Measurements from ENCODE around the gene MTUS2.

Gene MTUS2

GRCh38 chr13:29519921-29520320 is 699.8 kb downstream of the MTUS2 start:
- no peak overlapping the region for H3K4me3 ChIP-seq (ENCODE audit: low read length)
- H3K27me3 ChIP-seq (ENCODE audit: control insufficient read depth, insufficient read depth, low read length) = no peaks in the 10 kb centered on the region
- no peaks in the 10 kb centered on the region for H3K4me1 ChIP-seq (ENCODE audit: control insufficient read depth, insufficient read depth, low read length)
- peaks cover 10% of the 10 kb centered on the region for H3K36me3 ChIP-seq (ENCODE audit: control insufficient read depth, insufficient read depth, low read length)
- no peak overlapping the region for H3K9ac ChIP-seq (ENCODE audit: low read length)
- H3K9me3 ChIP-seq (ENCODE audit: control insufficient read depth, low read length) = no peaks in the 10 kb centered on the region

- Histone ChIP-seq H3K4me3 (ENCODE audit: low read length) (no peak overlapping the region), H3K27me3 (ENCODE audit: control insufficient read depth, insufficient read depth, low read length) (no peaks in the 10 kb centered on the region), H3K9me3 (ENCODE audit: control insufficient read depth, low read length) (no peaks in the 10 kb centered on the region), H3K36me3 (ENCODE audit: control insufficient read depth, insufficient read depth, low read length) (peaks cover 10% of the 10 kb centered on the region), H3K9ac (ENCODE audit: low read length) (no peak overlapping the region), H3K4me1 (ENCODE audit: control insufficient read depth, insufficient read depth, low read length) (no peaks in the 10 kb centered on the region)
These were observed 700.5 kb downstream of the MTUS2 start for GRCh38 chr13:29520671-29521070.

- Histone ChIP-seq H3K27me3 (ENCODE audit: control insufficient read depth, insufficient read depth, low read length) (no peaks in the 10 kb centered on the region), H3K9me3 (ENCODE audit: control insufficient read depth, low read length) (no peaks in the 10 kb centered on the region), H3K36me3 (ENCODE audit: control insufficient read depth, insufficient read depth, low read length) (peaks cover 10% of the 10 kb centered on the region), H3K4me3 (ENCODE audit: low read length) (no peak overlapping the region), H3K9ac (ENCODE audit: low read length) (no peak overlapping the region), H3K4me1 (ENCODE audit: control insufficient read depth, insufficient read depth, low read length) (no peaks in the 10 kb centered on the region)
These were observed 701.2 kb downstream of the MTUS2 start for GRCh38 chr13:29521336-29521735.

GRCh38 chr13:29522044-29522685 is 702.0 kb downstream of the MTUS2 start:
- peaks cover 10% of the 10 kb centered on the region for H3K36me3 ChIP-seq (ENCODE audit: control insufficient read depth, insufficient read depth, low read length)
- H3K4me1 ChIP-seq (ENCODE audit: control insufficient read depth, insufficient read depth, low read length) = no peaks in the 10 kb centered on the region
- no peak overlapping the region for H3K9ac ChIP-seq (ENCODE audit: low read length)
- no peak overlapping the region for H3K4me3 ChIP-seq (ENCODE audit: low read length)
- H3K27me3 ChIP-seq (ENCODE audit: control insufficient read depth, insufficient read depth, low read length) = no peaks in the 10 kb centered on the region
- no peaks in the 10 kb centered on the region for H3K9me3 ChIP-seq (ENCODE audit: control insufficient read depth, low read length)

- Histone ChIP-seq H3K4me3 (ENCODE audit: low read length) (no peak overlapping the region), H3K9ac (ENCODE audit: low read length) (no peak overlapping the region), H3K4me1 (ENCODE audit: control insufficient read depth, insufficient read depth, low read length) (no peaks in the 10 kb centered on the region), H3K36me3 (ENCODE audit: control insufficient read depth, insufficient read depth, low read length) (peaks cover 10% of the 10 kb centered on the region), H3K27me3 (ENCODE audit: control insufficient read depth, insufficient read depth, low read length) (no peaks in the 10 kb centered on the region), H3K9me3 (ENCODE audit: control insufficient read depth, low read length) (no peaks in the 10 kb centered on the region)
These were observed 703.2 kb downstream of the MTUS2 start for GRCh38 chr13:29523199-29523961.

GRCh38 chr13:29524176-29524575 is 704.0 kb downstream of the MTUS2 start:
- no peak overlapping the region for H3K4me3 ChIP-seq (ENCODE audit: low read length)
- H3K27me3 ChIP-seq (ENCODE audit: control insufficient read depth, insufficient read depth, low read length) = no peaks in the 10 kb centered on the region
- H3K9ac ChIP-seq (ENCODE audit: low read length) = no peak overlapping the region
- H3K9me3 ChIP-seq (ENCODE audit: control insufficient read depth, low read length) = no peaks in the 10 kb centered on the region
- no peaks in the 10 kb centered on the region for H3K4me1 ChIP-seq (ENCODE audit: control insufficient read depth, insufficient read depth, low read length)
- peaks cover 10% of the 10 kb centered on the region for H3K36me3 ChIP-seq (ENCODE audit: control insufficient read depth, insufficient read depth, low read length)

- H3K36me3 ChIP-seq (ENCODE audit: control insufficient read depth, insufficient read depth, low read length) = peaks cover 10% of the 10 kb centered on the region
- no peak overlapping the region for H3K9ac ChIP-seq (ENCODE audit: low read length)
- no peaks in the 10 kb centered on the region for H3K27me3 ChIP-seq (ENCODE audit: control insufficient read depth, insufficient read depth, low read length)
- no peaks in the 10 kb centered on the region for H3K9me3 ChIP-seq (ENCODE audit: control insufficient read depth, low read length)
- H3K4me3 ChIP-seq (ENCODE audit: low read length) = no peak overlapping the region
- H3K4me1 ChIP-seq (ENCODE audit: control insufficient read depth, insufficient read depth, low read length) = no peaks in the 10 kb centered on the region
These were observed 704.5 kb downstream of the MTUS2 start for GRCh38 chr13:29524641-29525040.

GRCh38 chr13:29525757-29526156 is 705.6 kb downstream of the MTUS2 start:
- no peak overlapping the region for H3K4me3 ChIP-seq (ENCODE audit: low read length)
- H3K36me3 ChIP-seq (ENCODE audit: control insufficient read depth, insufficient read depth, low read length) = peaks cover 10% of the 10 kb centered on the region
- no peaks in the 10 kb centered on the region for H3K27me3 ChIP-seq (ENCODE audit: control insufficient read depth, insufficient read depth, low read length)
- H3K9me3 ChIP-seq (ENCODE audit: control insufficient read depth, low read length) = no peaks in the 10 kb centered on the region
- no peak overlapping the region for H3K9ac ChIP-seq (ENCODE audit: low read length)
- H3K4me1 ChIP-seq (ENCODE audit: control insufficient read depth, insufficient read depth, low read length) = no peaks in the 10 kb centered on the region

- Histone ChIP-seq H3K4me1 (ENCODE audit: control insufficient read depth, insufficient read depth, low read length) (no peaks in the 10 kb centered on the region), H3K36me3 (ENCODE audit: control insufficient read depth, insufficient read depth, low read length) (peaks cover 10% of the 10 kb centered on the region), H3K4me3 (ENCODE audit: low read length) (no peak overlapping the region), H3K9ac (ENCODE audit: low read length) (no peak overlapping the region), H3K27me3 (ENCODE audit: control insufficient read depth, insufficient read depth, low read length) (no peaks in the 10 kb centered on the region), H3K9me3 (ENCODE audit: control insufficient read depth, low read length) (no peaks in the 10 kb centered on the region)
These were observed 706.6 kb downstream of the MTUS2 start for GRCh38 chr13:29526741-29527140.

GRCh38 chr13:29527511-29527910 is 707.4 kb downstream of the MTUS2 start:
- Histone ChIP-seq H3K27me3 (ENCODE audit: control insufficient read depth, insufficient read depth, low read length) (no peaks in the 10 kb centered on the region), H3K9me3 (ENCODE audit: control insufficient read depth, low read length) (no peaks in the 10 kb centered on the region), H3K9ac (ENCODE audit: low read length) (no peak overlapping the region), H3K36me3 (ENCODE audit: control insufficient read depth, insufficient read depth, low read length) (peaks cover 10% of the 10 kb centered on the region), H3K4me1 (ENCODE audit: control insufficient read depth, insufficient read depth, low read length) (no peaks in the 10 kb centered on the region), H3K4me3 (ENCODE audit: low read length) (no peak overlapping the region)

GRCh38 chr13:29527916-29528315 is 707.8 kb downstream of the MTUS2 start:
- no peaks in the 10 kb centered on the region for H3K4me1 ChIP-seq (ENCODE audit: control insufficient read depth, insufficient read depth, low read length)
- peaks cover 10% of the 10 kb centered on the region for H3K36me3 ChIP-seq (ENCODE audit: control insufficient read depth, insufficient read depth, low read length)
- H3K9ac ChIP-seq (ENCODE audit: low read length) = no peak overlapping the region
- H3K27me3 ChIP-seq (ENCODE audit: control insufficient read depth, insufficient read depth, low read length) = no peaks in the 10 kb centered on the region
- H3K9me3 ChIP-seq (ENCODE audit: control insufficient read depth, low read length) = no peaks in the 10 kb centered on the region
- H3K4me3 ChIP-seq (ENCODE audit: low read length) = no peak overlapping the region

- Histone ChIP-seq H3K9ac (ENCODE audit: low read length) (no peak overlapping the region), H3K4me1 (ENCODE audit: control insufficient read depth, insufficient read depth, low read length) (no peaks in the 10 kb centered on the region), H3K27me3 (ENCODE audit: control insufficient read depth, insufficient read depth, low read length) (no peaks in the 10 kb centered on the region), H3K9me3 (ENCODE audit: control insufficient read depth, low read length) (no peaks in the 10 kb centered on the region), H3K36me3 (ENCODE audit: control insufficient read depth, insufficient read depth, low read length) (no peaks in the 10 kb centered on the region), H3K4me3 (ENCODE audit: low read length) (no peak overlapping the region)
These were observed 709.6 kb downstream of the MTUS2 start for GRCh38 chr13:29529754-29530153.

Data from mucosa of stomach (tissue), 1 donor.